Globus pallidus (tissue), 1 donor: Measurements from ENCODE around the gene FUZ.
"Not testable (repeated sequence)": the region's sequence is repeated elsewhere in the genome, so short reads cannot be mapped to it uniquely, and the experiment has no call there.

Source experiments
- DNase-seq: peaks from one replicate; pipeline ENCODE4 v3.0.0-alpha.2; 2015; ENCODE audit warnings: low spot score

The FUZ gene

DNA sequence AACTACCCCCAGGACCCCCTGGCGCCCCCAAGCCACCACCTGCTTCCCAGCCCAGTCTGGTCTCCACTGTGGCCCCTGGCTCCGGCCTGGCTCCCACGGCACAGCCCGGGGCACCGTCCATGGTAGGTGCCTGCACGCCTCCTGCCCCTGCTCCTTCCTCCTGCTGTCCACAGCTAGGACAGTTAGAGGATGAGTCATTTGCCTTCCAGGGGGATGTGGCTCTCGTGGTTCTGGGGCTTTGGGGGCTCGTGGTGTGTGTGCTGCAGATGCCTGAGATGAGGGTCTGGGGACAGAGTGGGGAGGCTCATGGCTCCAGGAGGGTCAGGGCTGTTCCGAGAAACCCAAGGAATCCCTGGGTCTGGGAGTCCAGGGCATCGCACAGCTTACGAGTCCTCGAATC, 17.7 kb upstream of the FUZ start:
- no peak for DNase-seq

DNA sequence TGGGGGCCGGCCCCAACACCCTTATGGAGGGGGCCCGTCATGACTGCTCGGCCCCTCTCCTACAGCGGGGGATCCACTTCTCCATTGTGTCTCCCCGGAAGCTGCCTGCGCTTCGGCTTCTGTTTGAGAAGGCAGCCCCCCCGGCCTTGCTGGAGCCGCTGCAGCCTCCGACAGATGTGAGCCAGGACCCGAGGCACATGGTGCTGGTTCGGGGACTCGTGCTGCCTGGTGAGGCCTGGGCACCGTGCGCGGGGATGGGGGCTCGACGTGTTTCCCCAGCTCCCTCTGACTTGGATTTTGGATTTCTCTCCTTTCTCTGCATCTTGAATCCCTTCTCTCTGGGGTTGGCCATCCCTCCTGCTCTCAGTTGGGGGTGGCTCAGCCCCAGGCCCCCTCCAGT, 16.6 kb upstream of the FUZ start:
- no peak for DNase-seq

- DNase-seq, result no peak
Observed at GRCh38 chr19:49829200-49829599, 16.1 kb upstream of the FUZ start.

GRCh38 chr19:49827034-49827433, 13.9 kb upstream of the FUZ start:
- no peak for DNase-seq

DNA sequence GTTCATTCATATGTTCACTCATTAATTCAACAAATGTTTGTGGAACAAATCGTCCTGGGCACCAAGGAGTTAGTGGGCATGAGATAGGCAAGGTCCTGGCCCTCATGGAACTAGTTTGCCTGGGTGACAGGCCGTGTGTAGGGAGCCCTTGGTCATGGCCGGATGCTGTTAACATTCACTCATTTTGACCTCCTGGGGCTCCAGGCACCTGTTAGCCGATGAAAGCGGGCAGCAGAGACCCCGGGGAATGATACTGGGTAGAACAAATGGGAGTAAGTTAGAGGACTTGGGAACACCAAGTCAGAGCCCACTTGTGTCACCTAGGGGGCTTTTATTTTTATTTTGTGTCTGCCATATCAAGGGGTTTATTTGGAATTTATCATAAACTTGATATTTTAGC, 11.6 kb upstream of the FUZ start:
- no peak for DNase-seq

- no peak for DNase-seq
Observed at GRCh38 chr19:49823472-49823871, 10.4 kb upstream of the FUZ start.

DNA sequence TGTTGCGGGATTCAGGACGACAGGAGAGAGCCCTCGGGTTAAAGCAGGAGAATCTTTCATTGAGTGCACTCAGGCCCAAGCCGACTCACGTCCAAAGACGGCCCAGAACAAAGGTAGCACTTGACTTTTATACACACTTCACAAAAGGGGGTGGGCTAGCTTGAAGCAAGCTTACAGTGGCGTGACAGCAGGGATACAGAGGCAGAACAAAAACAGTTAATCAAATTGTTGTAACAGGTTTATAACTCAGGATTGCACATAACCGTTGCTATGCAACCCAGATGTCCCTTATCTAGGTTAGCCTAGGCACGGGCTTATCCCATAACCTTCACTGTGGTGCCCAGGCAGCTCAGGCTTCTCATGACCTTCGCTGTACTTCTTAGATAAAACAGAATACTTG, 7.0 kb upstream of the FUZ start:
- DNase-seq, result no peak

GRCh38 chr19:49819452-49820115, 6.5 kb upstream of the FUZ start:
- DNase-seq, result not testable (repeated sequence)

- DNase-seq, result no peak
Observed at GRCh38 chr19:49818649-49819370, 5.7 kb upstream of the FUZ start.

DNA sequence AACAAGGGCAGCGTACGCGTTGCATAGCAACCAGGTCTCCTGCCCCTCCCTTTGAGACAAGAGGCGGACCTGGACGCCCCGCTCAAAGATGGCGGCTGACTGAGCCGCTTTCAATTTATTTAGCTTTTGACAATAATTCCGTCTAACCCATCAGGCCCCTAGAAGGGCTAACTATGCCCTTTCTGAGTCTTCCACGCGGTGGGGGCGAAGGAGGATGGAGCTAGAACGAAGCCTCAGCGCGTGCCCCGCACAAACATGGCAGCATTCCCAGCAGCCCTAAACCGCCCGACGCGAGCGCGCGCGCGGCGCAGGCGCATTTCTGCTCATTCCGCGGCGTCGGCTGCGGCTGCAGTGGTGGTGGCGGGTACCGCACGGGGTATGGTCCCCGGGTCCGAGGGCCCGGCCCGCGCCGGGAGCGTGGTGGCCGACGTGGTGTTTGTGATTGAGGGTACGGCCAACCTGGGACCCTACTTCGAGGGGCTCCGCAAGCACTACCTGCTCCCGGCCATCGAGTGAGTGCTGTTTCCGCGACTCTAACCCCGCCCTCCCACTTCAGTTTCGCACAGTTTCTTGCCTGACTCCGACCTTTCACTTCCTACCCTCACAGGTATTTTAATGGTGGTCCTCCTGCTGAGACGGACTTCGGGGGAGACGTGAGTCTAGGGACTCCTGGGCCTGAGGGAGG, 5.0 kb upstream of the FUZ start, which contains the start of gene MED25:
TSS of gene MED25 (plus strand) at position 326 of the 685 bp plus-strand sequence. CDS start at position 379, 53 bp downstream.
- peak; percentile 87 for DNase-seq

- no peak for DNase-seq
Observed at GRCh38 chr19:49816590-49816989, 3.5 kb upstream of the FUZ start.

- DNase-seq, result no peak
Observed at GRCh38 chr19:49814010-49814409, 918 bp upstream of the FUZ start.

- no peak for DNase-seq
Observed at GRCh38 chr19:49812452-49812996, 568 bp downstream of the FUZ start.

DNA sequence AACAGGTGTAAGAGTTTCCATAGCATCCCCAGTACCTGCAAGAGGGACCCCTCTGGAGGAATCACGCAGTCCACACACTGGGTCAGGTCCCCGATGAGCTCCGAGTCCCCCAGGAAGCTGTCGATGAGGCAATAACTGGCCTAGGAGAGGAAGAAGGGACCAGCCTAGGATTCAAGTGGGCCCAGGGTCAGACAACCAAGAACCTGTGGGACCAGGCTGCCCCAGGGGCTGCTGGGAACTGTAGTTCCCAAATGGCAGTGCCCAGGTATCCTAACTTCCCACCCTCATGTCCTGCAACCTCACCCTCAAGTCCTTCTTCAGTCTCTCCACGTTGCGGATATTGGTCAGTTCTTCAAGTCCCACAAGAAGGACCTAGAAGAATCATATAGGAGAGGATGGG, 1.8 kb downstream of the FUZ start:
- DNase-seq, result no peak

DNA sequence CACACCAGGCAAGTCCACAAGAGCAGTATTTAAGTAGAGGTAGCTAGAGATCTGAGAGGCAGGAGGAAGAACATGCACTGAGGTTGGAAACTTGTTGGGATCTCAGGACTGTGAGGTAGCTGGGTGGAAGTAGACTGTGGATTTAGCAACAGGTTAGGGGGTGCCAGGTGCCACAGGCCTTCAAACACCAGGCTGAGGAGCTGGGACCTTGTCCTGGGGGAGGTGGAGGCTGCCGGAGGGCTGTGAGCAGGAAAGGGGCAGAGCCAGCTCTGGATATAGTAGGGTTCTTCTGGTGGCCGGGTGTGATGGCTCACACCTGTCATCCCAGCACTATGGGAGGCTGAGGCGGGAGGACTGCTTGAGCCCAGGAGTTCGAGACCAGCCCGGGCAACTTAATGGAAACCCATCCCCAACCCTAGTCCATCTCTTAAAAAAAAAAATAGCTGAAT, 3.1 kb downstream of the FUZ start:
- DNase-seq, result no peak

GRCh38 chr19:49809160-49809940, 3.7 kb downstream of the FUZ start:
- peak; percentile 38 for DNase-seq

DNA sequence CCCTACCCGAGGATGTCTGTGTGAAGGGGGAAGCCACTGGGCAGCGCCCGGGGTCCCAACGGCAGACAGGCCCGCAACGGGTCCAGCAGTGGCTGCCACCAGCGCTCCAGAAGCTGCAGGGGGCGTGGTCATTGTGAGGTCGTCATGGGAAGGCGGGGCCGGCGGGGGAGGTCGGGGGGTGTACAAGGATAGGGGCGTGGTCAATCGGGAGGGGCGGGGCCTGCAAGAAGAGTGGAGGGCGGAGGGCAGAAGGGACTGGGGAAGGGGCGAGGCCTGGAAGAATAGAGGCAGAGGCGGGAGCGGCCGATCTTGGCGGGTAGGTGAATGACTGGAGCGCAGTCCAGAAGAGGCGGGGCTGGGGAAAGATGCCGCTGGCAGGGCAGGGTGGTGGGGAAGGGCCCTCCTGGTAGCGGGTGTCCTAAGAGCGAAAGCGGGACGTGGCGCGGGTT, 4.4 kb downstream of the FUZ start:
- DNase-seq, result peak; percentile 89

DNA sequence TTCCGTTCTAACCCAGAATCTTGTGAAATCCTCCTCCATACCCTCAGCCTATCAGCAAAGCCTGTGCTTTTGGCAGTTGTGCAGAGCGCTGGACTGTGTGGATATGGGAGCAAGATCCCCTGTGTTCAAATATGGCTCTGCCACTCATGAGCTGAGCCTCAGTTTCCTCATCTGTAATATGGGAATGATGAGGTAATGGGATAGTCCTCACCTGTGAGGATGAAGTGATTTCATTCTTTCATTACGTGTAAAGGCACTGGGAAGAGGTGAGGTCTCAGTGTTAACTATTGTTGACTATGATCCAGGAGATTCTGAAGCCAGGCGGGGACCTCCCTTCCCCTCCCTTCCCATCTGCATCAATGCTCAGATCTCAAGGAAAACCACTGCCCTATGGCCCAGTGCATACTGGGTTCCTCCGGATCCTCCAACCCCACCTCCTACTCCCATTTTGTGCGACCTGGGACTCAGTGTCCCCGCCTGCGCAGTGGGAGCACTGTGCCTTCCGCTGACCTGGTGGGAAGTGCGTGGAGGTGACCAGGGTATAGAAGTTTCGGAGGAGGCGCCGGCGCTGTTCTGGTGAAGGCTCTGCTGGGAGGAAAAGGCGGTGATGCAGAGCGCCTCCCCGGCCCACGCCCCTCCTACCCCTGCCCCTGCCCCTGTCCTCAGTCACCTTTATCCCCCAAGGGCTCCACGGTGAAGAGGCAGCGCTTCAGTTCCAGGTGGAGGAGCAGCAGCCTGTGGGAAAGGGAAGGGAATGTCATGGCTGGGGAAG, 5.0 kb downstream of the FUZ start:
- DNase-seq, result no peak

DNA sequence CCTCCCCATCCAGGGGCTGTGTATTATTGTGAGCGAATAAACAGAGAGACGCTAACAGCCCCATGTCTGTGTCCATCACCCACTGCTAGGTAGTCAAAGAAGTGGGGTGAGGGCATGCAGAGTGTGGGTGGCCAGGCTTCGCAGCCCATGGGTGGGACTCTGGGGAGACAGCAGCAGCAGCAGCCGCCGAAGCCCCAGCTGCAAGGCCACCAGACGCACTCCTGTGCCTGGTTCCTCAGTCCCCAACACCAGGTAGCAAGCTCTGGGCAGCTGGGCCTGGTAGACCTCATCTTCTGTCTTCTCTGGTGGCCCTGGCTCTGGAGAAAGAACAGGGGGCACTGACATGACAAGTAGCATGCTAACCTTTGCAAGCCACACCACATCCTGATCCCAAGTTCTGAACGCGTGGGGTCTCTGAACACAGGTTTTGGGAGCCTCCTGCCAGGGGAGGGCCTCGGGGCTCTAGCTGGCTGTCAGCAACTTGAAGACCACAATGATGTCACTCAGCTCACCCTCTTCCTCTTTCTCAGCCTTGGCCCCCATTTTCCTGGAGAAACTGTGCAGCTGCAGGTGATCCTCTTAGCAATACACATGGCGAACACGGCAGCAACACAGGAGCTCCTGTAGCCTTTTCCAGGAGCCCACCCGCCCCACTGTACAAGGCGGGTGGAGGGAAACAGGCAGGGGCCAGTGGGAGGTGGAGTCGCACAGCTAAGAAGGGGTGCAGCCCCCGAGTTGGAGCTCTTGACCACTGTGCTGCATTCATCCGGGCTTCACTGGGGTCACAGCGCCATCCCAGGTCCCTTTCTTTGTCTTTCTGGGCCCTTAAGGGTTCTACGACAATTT, 5.8 kb downstream of the FUZ start:
- DNase-seq, result no peak

DNA sequence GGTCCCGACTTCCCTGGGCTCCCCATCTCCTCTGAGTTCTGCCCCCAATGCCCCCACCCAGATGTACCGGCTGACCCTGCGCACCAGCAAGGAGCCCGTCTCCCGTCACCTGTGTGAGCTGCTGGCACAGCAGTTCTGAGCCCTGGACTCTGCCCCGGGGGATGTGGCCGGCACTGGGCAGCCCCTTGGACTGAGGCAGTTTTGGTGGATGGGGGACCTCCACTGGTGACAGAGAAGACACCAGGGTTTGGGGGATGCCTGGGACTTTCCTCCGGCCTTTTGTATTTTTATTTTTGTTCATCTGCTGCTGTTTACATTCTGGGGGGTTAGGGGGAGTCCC, 6.5 kb downstream of the FUZ start:
- no peak for DNase-seq
